Fibroblast of villous mesenchyme (primary cell): ENCODE data around the gene UMODL1. TPM values are rescaled to one million over a fixed set of nuclear protein-coding genes. Genes with fewer than 3 reads are reported as not detected.
A peak's percentile ranks its signal among the peaks of the same experiment; 100 is the strongest.

ENCODE experiments used
- DNase-seq: peaks from one replicate; pipeline ENCODE4 v3.0.0-alpha.2; 2010; ENCODE audit warnings: low read depth
- H3K4me3 ChIP-seq: 2 replicates; pipeline ENCODE4 v1.5.1; 2011; ENCODE audit warnings: low read depth, mild to moderate bottlenecking, low read length
- total RNA-seq: library from RNA; depleted of rRNA; stranded (reverse); fragments of >200 nt; gene quantifications from 2 replicates; pipeline ENCODE4 v1.2.3, GENCODE V29; 2012
- TF ChIP-seq, protein P1 (sequence below): IDR thresholded peaks from 2 replicates; pipeline ENCODE4 v1.5.1; 2012; ENCODE audit warnings: low read depth, mild to moderate bottlenecking, low read length; ENCODE audit not compliant: insufficient read depth

Gene UMODL1
- total RNA-seq = under 0.01 TPM in 1 of 2 replicates, not detected in the other

- no peak for DNase-seq
- no peak within 1 kb of the TSS for H3K4me3 ChIP-seq
- TF ChIP-seq, protein P1, sequence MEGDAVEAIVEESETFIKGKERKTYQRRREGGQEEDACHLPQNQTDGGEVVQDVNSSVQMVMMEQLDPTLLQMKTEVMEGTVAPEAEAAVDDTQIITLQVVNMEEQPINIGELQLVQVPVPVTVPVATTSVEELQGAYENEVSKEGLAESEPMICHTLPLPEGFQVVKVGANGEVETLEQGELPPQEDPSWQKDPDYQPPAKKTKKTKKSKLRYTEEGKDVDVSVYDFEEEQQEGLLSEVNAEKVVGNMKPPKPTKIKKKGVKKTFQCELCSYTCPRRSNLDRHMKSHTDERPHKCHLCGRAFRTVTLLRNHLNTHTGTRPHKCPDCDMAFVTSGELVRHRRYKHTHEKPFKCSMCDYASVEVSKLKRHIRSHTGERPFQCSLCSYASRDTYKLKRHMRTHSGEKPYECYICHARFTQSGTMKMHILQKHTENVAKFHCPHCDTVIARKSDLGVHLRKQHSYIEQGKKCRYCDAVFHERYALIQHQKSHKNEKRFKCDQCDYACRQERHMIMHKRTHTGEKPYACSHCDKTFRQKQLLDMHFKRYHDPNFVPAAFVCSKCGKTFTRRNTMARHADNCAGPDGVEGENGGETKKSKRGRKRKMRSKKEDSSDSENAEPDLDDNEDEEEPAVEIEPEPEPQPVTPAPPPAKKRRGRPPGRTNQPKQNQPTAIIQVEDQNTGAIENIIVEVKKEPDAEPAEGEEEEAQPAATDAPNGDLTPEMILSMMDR = no peak
Observed at GRCh38 chr21:42071146-42071737, at the start of gene UMODL1. Gene UMODL1, plus strand, starts transcription at chr21:42071317. Its CDS starts 0 bp downstream, at chr21:42071317.

- no peak for DNase-seq
- H3K4me3 ChIP-seq = no peak overlapping the region
- TF ChIP-seq, protein P1 = no peak
Observed at GRCh38 chr21:42021371-42022090, 49.6 kb upstream of the UMODL1 start.

DNA sequence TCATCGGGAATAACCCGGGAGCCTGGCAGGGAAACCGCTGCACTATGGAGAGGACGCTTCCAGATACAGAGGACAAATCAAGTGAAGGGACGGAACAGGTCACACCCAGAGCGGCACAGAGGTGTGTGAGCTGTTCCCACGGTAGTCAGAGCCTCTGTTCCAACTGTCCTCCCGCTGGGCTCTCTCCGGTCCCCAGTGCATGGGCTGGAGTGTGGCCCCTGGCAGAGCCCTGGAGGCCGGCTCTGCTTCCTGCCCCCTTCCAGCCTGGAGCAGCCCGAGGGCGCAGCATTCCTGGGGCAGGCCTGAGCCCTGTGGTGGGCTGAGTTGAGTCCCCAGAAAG, 49.1 kb upstream of the UMODL1 start:
- TF ChIP-seq, protein P1 = no peak
- DNase-seq = no peak
- H3K4me3 ChIP-seq = no peak overlapping the region

DNA sequence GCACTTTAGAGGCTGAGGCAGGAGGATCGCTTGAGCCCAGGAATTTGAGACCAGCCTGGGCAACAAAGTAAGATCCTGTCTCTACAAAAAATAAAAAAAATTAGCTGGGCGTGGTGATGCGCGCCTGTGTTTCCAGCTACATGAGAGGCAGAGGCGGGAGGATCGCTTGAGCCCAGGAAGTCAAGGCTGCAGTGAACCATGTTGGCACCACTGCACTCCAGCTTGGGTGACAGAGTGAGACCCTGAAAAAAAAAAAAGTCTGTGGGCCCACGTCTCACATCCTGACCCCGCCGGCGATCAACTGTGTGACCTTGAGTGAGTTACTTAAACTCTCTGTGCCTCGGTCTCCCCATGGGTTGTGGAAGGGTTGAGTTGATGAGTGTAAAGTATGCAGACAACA, 48.2 kb upstream of the UMODL1 start:
- TF ChIP-seq, protein P1 = no peak
- DNase-seq = no peak
- no peak overlapping the region for H3K4me3 ChIP-seq

GRCh38 chr21:42025376-42026081, 45.6 kb upstream of the UMODL1 start:
- TF ChIP-seq, protein P1 = no peak
- DNase-seq = peak; percentile 90
- H3K4me3 ChIP-seq = no peak overlapping the region

DNA sequence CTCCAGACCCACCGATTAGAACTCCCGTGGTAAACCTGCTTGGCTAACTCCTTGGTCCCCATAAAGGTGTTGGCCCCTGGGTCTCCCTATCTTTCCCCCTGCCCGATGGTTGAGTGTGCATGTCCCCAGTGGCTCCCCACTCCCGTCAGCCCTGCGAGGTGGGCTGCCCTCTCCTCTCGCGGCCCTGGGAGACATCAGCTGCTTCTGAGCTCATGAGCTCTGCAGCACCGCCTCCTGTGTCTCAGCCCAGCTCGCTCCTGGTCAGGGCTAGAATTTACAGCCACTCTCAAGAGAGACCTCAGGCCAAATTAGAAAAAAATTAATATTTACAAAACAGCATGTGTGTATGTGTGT, 45.1 kb upstream of the UMODL1 start:
- TF ChIP-seq, protein P1 = no peak
- H3K4me3 ChIP-seq = no peak overlapping the region
- peak; percentile 64 for DNase-seq
